Tibial nerve (tissue), 4 donors: ENCODE results near the gene SERPINI1. TPM values are rescaled to one million over a fixed set of nuclear protein-coding genes. Genes with fewer than 3 reads are reported as not detected.

Experiments
- DNase-seq, 2 donors: peaks; one replicate each; pipeline ENCODE4 v3.0.0-alpha.2; 2019; ENCODE audit warnings: low spot score in 2 of 2
- H3K27ac ChIP-seq, 4 donors: fragments of 200-600 bp; sonication (generic) in 3 of 4; one replicate each; pipeline ENCODE4 v1.5.1; 2017 to 2019; ENCODE audit warnings: mild to moderate bottlenecking in 1 of 4
- H3K27me3 ChIP-seq, 2 donors: fragments of 200-600 bp; sonication (generic) in 1 of 2; one replicate each; pipeline versions ENCODE4 v1.5.1 to v1.6.0; 2017 to 2019
- H3K36me3 ChIP-seq, 3 donors: fragments of 200-600 bp; sonication (generic); one replicate each; pipeline ENCODE4 v1.5.1; 2018 to 2019
- H3K4me1 ChIP-seq, 4 donors: fragments of 200-600 bp; sonication (generic) in 3 of 4; one replicate each; pipeline ENCODE4 v1.5.1; 2017 to 2019
- H3K4me3 ChIP-seq, 4 donors: fragments of 200-600 bp; sonication (generic) in 3 of 4; one replicate each; pipeline ENCODE4 v1.5.1; 2017 to 2019; ENCODE audit warnings: mild to moderate bottlenecking in 1 of 4, moderate library complexity in 1 of 4
- H3K9me3 ChIP-seq, 4 donors: fragments of 200-600 bp; sonication (generic) in 3 of 4; one replicate each; pipeline ENCODE4 v1.5.1; 2017 to 2019
- EP300 ChIP-seq, 2 donors: sonication (generic); formaldehyde crosslinking; IDR thresholded peaks; one replicate each; pipeline ENCODE4 v1.6.1; 2017; ENCODE audit warnings: antibody characterized with exemption in 2 of 2, mild to moderate bottlenecking in 1 of 2
- POLR2A ChIP-seq, 2 donors: fragments of 450-650 bp; IDR thresholded peaks; one replicate each; pipeline ENCODE4 v1.6.1; 2017; ENCODE audit warnings: antibody characterized with exemption in 2 of 2, mild to moderate bottlenecking in 2 of 2, moderate library complexity in 2 of 2
- WGBS, 2 donors: methylation state at CpG; one replicate each; pipeline ENCODE4 v1.1.5; 2018; 5-methylcytosine and 5-hydroxymethylcytosine counted together
- total RNA-seq, 4 donors: library from RNA; depleted of rRNA; stranded (reverse); fragments of >200 nt; gene quantifications; one replicate each; pipeline ENCODE4 v1.1.0, GENCODE V29; 2016
- TF ChIP-seq, protein P1 (sequence below), 5 experiments: fragments of 200-600 bp in 3 of 5; fragments of 450-650 bp in 2 of 5; sonication (generic) in 3 of 5; IDR thresholded peaks; one replicate each; pipeline ENCODE4 v1.5.1; 2016 to 2019; ENCODE audit warnings: antibody characterized with exemption in 5 of 5, mild to moderate bottlenecking in 3 of 5, moderate library complexity in 2 of 5

Gene SERPINI1
- total RNA-seq, 4 donors from 2014 or later = 1.2 to 15.5 (median 3.8) TPM

DNA sequence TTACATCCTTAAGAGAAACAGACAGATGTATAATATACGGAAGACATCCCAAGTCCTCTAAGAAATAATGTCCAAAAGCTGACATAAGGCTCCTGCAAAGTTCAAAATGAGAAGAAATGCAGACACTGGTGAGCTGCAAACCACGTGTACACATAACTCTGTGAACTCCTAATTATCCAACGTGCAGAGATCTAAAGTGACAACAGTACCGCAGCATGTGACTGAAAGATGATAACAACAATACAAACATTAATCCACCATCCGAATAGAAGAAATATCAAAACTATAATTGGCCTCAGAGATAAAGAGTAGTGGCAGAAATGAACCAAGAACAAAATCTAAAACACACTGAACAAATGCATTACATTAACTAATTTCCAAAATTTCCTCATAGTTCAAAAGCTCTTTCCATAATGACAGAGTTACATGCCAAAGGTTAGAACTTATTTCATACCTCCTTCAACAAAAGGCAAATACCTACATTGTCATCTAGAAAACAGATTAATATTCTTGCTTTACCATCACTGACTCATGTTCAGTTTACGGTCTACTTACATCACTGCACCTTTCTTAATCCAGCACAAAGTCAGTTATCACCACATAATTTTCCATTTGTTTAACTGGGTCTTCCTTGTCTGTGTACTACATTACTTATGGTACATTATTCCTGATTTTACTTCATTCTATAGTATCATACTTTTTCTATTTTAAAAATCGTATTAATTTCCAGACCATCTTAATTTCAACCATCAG lies 3.0 kb upstream of the SERPINI1 start:
- H3K4me3 ChIP-seq = no peak overlapping the region
- H3K36me3 ChIP-seq = no peaks in the 10 kb centered on the region
- DNase-seq = no peak
- 72 to 78% methylated on average over 7 of the region's 7 CpGs for WGBS, 2 donors
- TF ChIP-seq EP300 (IDR thresholded peaks at IDR 0.05) = no peak
- TF ChIP-seq, protein P1, sequence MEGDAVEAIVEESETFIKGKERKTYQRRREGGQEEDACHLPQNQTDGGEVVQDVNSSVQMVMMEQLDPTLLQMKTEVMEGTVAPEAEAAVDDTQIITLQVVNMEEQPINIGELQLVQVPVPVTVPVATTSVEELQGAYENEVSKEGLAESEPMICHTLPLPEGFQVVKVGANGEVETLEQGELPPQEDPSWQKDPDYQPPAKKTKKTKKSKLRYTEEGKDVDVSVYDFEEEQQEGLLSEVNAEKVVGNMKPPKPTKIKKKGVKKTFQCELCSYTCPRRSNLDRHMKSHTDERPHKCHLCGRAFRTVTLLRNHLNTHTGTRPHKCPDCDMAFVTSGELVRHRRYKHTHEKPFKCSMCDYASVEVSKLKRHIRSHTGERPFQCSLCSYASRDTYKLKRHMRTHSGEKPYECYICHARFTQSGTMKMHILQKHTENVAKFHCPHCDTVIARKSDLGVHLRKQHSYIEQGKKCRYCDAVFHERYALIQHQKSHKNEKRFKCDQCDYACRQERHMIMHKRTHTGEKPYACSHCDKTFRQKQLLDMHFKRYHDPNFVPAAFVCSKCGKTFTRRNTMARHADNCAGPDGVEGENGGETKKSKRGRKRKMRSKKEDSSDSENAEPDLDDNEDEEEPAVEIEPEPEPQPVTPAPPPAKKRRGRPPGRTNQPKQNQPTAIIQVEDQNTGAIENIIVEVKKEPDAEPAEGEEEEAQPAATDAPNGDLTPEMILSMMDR (IDR thresholded peaks at IDR 0.05) = no peak
- no peak for TF ChIP-seq POLR2A (IDR thresholded peaks at IDR 0.05)
- H3K27me3 ChIP-seq = no peaks in the 10 kb centered on the region
- H3K27ac ChIP-seq = no peak overlapping the region
- H3K4me1 ChIP-seq = peaks cover 0 to 52% (median 19%) of the 10 kb centered on the region in 4 donors
- H3K9me3 ChIP-seq = no peaks in the 10 kb centered on the region

DNA sequence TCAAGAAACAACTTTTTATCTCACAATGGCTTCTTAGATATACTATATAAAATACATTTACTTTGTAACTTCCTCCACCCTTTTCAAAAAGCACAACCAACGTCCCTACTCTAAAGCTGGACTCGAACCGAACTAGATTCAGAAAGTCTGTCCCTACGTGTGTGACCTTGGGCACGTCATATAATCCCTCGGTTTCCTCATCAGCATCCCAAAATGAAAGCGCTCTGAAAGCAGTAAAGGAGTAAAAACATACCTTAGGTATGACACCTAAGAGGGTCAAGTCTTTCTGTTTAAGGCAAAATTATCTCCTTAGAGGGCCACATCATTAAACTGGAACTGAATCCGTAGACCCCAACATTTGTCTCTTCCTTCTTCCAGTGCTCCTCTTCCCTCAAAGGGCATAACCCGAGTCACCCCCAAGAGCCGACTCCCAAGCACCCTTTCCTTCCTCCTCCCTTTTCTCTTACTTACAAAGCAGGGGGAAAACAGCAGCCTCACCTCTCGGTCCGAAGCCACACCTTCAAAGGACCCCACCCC lies 1.5 kb upstream of the SERPINI1 start:
- no peaks in the 10 kb centered on the region for H3K36me3 ChIP-seq
- TF ChIP-seq EP300 (IDR thresholded peaks at IDR 0.05) (no peak), POLR2A (IDR thresholded peaks at IDR 0.05) (no peak)
- TF ChIP-seq, protein P1 (IDR thresholded peaks at IDR 0.05) = no peak
- no peaks in the 10 kb centered on the region for H3K9me3 ChIP-seq
- H3K4me3 ChIP-seq = peak overlapping the region; percentile 65 to 82 (median 74)
- WGBS, 2 donors = 1% methylated on average over 12 of the region's 12 CpGs
- DNase-seq = no peak
- peaks cover 0 to 41% (median 17%) of the 10 kb centered on the region in 4 donors for H3K4me1 ChIP-seq
- peak overlapping the region; percentile 60 to 89 (median 87) for H3K27ac ChIP-seq
- no peaks in the 10 kb centered on the region for H3K27me3 ChIP-seq

DNA sequence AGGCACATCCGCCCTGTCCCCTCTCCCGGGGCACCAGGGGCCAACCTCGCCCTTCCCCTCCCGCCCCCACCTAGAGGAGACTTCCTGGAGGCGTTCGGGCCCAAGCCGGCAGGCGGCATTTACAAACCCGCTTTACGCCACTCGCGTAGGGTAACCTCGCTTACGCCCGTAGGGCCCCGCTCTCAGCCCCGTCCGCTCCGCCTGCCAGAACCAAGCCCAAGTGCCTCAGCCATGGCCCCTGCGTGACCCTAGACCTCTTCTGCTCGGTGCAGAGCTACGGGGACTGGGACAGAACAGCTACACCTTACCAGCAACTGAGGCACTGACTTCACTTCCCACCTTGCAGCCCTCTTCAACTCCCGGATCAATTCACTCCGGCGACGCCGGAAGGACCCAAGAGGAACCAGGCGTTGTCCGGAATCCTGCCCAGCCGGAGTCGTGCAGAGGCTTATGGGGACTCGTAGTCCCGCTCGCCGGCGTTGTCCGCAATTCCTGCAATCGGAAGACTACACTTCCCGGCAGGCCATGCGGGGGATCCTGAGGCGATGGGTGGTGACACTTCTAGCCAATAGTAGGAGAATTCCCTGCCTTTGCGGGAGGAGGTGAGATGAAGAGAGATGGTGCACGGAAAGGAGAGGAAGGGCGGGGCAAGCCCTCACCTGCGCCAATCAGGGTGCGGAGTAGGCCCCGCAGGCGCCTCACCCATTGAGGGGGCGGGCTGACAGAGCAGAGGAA lies 856 bp upstream of the SERPINI1 start, which contains the start of gene PDCD10:
TSS of gene PDCD10 (minus strand) at position 395 of the 735 bp plus-strand sequence. CDS start 14,735 bp downstream, outside the sequence.
- TF ChIP-seq, protein P1 (IDR thresholded peaks at IDR 0.05) = no peak
- TF ChIP-seq POLR2A (IDR thresholded peaks at IDR 0.05) (peak; percentile 30 to 66), EP300 (IDR thresholded peaks at IDR 0.05) (peak; percentile 76 to 85)

DNA sequence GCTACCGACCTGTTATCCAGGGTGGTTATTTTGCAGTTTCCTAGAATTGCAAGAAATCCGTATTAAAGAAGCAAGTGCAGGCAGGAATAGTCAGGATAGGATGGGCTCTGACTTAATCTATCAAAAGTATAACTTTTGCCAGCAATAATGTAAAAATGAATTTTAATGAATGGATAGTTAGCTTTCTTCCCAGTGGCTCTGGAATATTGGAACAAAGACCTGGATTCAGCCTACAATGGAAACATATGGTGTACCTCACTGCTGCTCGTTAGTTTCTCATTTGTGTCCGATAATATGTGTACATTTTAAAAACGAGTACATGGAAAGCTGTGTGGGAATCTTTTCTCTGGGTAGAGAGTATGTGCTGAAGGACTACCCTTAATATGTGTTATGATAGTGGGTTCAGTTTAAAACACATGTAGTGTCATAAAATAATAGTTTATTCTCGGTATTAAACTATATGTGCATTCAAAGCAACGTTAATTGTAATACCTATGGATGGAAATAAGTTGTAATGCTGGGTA lies 805 bp downstream of the SERPINI1 start:
- DNase-seq = no peak
- H3K4me3 ChIP-seq = peak overlapping the region in 2 of 4 donors; percentile 65 to 82
- H3K4me1 ChIP-seq = peaks cover 0 to 39% (median 17%) of the 10 kb centered on the region in 4 donors
- H3K27ac ChIP-seq = peak overlapping the region in 2 of 4 donors; percentile 71 to 89
- WGBS, 2 donors = 24 to 26% methylated on average over 7 of the region's 7 CpGs
- no peak for TF ChIP-seq EP300 (IDR thresholded peaks at IDR 0.05)
- TF ChIP-seq, protein P1 (IDR thresholded peaks at IDR 0.05) = no peak
- no peak for TF ChIP-seq POLR2A (IDR thresholded peaks at IDR 0.05)
- no peaks in the 10 kb centered on the region for H3K36me3 ChIP-seq
- H3K9me3 ChIP-seq = no peaks in the 10 kb centered on the region
- H3K27me3 ChIP-seq = no peaks in the 10 kb centered on the region

More for the DNA sequence above, 856 bp upstream of the SERPINI1 start, which contains the start of gene PDCD10:
- Histone ChIP-seq H3K9me3 (no peaks in the 10 kb centered on the region), H3K27me3 (no peaks in the 10 kb centered on the region), H3K27ac (peak within 1 kb of the TSS; percentile 60 to 89 (median 87)), H3K4me1 (peaks cover 0 to 39% (median 17%) of the 10 kb centered on the region in 4 donors), H3K4me3 (peak within 1 kb of the TSS; percentile 65 to 82 (median 74)), H3K36me3 (no peaks in the 10 kb centered on the region)
- 0% methylated on average over 41 to 44 of the region's 49 CpGs for WGBS, 2 donors
- peak; percentile 94 to 95 for DNase-seq
